K562 (cell line): ENCODE results near the gene KLK7.

ENCODE experiments used
- POLR2A ChIP-seq: fragments of 450-650 bp; conservative IDR thresholded peaks from 2 replicates; pipeline ENCODE4 v1.6.1; 2016
- POLR2AphosphoS5 ChIP-seq: IDR thresholded peaks from 2 replicates; pipeline ENCODE4 v1.6.1; 2011; ENCODE audit warnings: mild to moderate bottlenecking, low read depth, low read length, moderate library complexity; ENCODE audit not compliant: control insufficient read depth, insufficient read depth
- RAD21 ChIP-seq, 2 experiments: fragments of 250-450 bp in 1 of 2; fragments of 450-650 bp in 1 of 2; sonication (Bioruptor Pico) in 1 of 2; formaldehyde crosslinking in 1 of 2; IDR thresholded peaks in 1 of 2; conservative IDR thresholded peaks in 1 of 2; 2 replicates each; pipeline versions ENCODE4 v1.4.0 to v1.8.0; 2020 to 2022; ENCODE audit warnings: mild to moderate bottlenecking in 2 of 2, moderate library complexity in 1 of 2
- TF ChIP-seq, protein P1 (sequence below): IDR thresholded peaks from 2 replicates; pipeline ENCODE4 v1.6.1; 2016; ENCODE audit warnings: missing genetic modification characterization, missing compliant biosample characterization
- TF ChIP-seq, protein P2 (sequence below): sonication (generic); formaldehyde crosslinking; IDR thresholded peaks from 2 replicates; pipeline ENCODE4 v1.8.1; 2022; ENCODE audit warnings: missing genetic modification reagents

DNA sequence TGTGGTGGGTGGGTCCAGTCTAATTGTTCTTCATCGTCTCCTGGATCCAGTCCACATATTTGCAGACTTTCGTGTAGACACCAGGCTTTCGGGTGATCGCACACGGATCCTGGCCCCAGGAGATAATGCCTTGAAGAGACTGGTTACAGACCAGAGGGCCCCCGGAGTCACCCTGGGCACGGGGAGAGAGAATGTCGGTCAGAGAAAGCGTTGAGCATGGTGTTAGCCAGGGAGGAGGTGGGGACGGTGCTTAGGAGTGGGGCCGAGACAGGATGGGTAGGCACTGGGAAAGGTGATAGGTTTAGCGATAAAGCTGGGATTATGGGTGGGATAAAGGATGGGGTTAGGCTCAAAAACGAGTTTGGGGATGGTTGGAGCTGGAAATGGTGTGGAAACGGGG, 38.8 kb upstream of the KLK7 start:
- TF ChIP-seq RAD21 (CRISPR knock-in tag; conservative IDR thresholded peaks at IDR 0.05 in 1 of 2, IDR thresholded peaks at IDR 0.05 in 1 of 2) (no peak), POLR2A (no peak), POLR2AphosphoS5 (no peak)
- TF ChIP-seq, protein P1, sequence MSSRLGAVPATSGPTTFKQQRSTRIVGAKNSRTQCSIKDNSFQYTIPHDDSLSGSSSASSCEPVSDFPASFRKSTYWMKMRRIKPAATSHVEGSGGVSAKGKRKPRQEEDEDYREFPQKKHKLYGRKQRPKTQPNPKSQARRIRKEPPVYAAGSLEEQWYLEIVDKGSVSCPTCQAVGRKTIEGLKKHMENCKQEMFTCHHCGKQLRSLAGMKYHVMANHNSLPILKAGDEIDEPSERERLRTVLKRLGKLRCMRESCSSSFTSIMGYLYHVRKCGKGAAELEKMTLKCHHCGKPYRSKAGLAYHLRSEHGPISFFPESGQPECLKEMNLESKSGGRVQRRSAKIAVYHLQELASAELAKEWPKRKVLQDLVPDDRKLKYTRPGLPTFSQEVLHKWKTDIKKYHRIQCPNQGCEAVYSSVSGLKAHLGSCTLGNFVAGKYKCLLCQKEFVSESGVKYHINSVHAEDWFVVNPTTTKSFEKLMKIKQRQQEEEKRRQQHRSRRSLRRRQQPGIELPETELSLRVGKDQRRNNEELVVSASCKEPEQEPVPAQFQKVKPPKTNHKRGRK (tag): no peak
- TF ChIP-seq, protein P2, sequence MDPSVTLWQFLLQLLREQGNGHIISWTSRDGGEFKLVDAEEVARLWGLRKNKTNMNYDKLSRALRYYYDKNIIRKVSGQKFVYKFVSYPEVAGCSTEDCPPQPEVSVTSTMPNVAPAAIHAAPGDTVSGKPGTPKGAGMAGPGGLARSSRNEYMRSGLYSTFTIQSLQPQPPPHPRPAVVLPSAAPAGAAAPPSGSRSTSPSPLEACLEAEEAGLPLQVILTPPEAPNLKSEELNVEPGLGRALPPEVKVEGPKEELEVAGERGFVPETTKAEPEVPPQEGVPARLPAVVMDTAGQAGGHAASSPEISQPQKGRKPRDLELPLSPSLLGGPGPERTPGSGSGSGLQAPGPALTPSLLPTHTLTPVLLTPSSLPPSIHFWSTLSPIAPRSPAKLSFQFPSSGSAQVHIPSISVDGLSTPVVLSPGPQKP (CRISPR knock-in tag): no peak
